ENCODE results near the gene ME3.

GRCh38 chr11:86538223-86538548, 134.2 kb downstream of the ME3 start:
- TF ChIP-seq CTCF (IDR thresholded peaks at IDR 0.05) (no peak), POLR2A (IDR thresholded peaks at IDR 0.05) (no peak)
